K562 (cell line): ENCODE data around the gene NCOA6. TPM values are rescaled to one million over a fixed set of nuclear protein-coding genes. Genes with fewer than 3 reads are reported as not detected.

Source experiments
- ATAC-seq: fragments of 200-7000 bp; cut with Tn5 transposase; 3 replicates; pipeline ENCODE4 v1.9.1; 2020; ENCODE audit warnings: moderate library complexity
- BruUV-seq: library from RNA; stranded (reverse); fragments of 400-500 nt; replicated peaks from 2 replicates; lab custom pipeline; 2021; lab: Mats Ljungman, UMichigan
- CTCF ChIA-PET: fragments of 300-600 bp; formaldehyde crosslinking; extraction: SDS; loops from one replicate; lab custom pipeline; 2021; ENCODE audit warnings: low intra/inter-chr PET ratio; lab: Yijun Ruan, JAX
- POLR2A ChIA-PET: fragments of 300-600, 350-650 bp; sonication (Branson Sonifier 250); formaldehyde crosslinking; extraction: SDS; loops from one replicate; lab custom pipeline; 2021; ENCODE audit warnings: antibody characterized with exemption, inconsistent platforms; lab: Yijun Ruan, JAX
- DNase-seq, 4 experiments: peaks; one replicate each; pipeline versions ENCODE4 v3.0.0 to v3.0.0-alpha.2; 2011 to 2018; ENCODE audit warnings: low spot score in 3 of 4, mixed read lengths in 3 of 4; ENCODE audit errors: extremely low read depth in 1 of 4
- FAIRE-seq: peaks from 2 replicates; lab custom pipeline; 2011; peaks lifted over from hg19 to GRCh38; lab: Jason Lieb, UNC
- H2AFZ ChIP-seq: 2 replicates; pipeline ENCODE4 v1.6.0; 2011; ENCODE audit warnings: low read depth, low read length, control low read depth, inconsistent platforms
- H3K27ac ChIP-seq: fragments of 200-600 bp; 3 replicates; pipeline ENCODE4 v1.8.0; 2011; ENCODE audit warnings: low read depth, mild to moderate bottlenecking, control low read depth, inconsistent platforms, low read length, moderate library complexity, mixed read lengths; ENCODE audit errors: extremely low read depth
- H3K27me3 ChIP-seq, 2 experiments: fragments of 300-600 bp in 1 of 2; 2 replicates in 1 of 2; 3 replicates in 1 of 2; pipeline versions ENCODE4 v1.6.0 to v1.8.0; 2011; ENCODE audit warnings: inconsistent platforms in 2 of 2, low read length in 2 of 2, mild to moderate bottlenecking in 1 of 2, mixed read lengths in 1 of 2, moderate library complexity in 1 of 2; ENCODE audit not compliant: control insufficient read depth in 2 of 2, insufficient read depth in 2 of 2
- H3K36me3 ChIP-seq: fragments of 300-600 bp; 3 replicates; pipeline ENCODE4 v1.8.0; 2011; ENCODE audit warnings: mild to moderate bottlenecking, low read length, inconsistent platforms; ENCODE audit not compliant: control insufficient read depth, insufficient read depth
- H3K4me1 ChIP-seq, 2 experiments: fragments of 200-600 bp in 1 of 2; replicated peaks in 1 of 2; 2 replicates in 1 of 2; 3 replicates in 1 of 2; pipeline versions ENCODE4 v1.5.1 to v1.8.0; 2011; ENCODE audit warnings: inconsistent platforms in 2 of 2, low read length in 2 of 2, mild to moderate bottlenecking in 1 of 2, mixed read lengths in 1 of 2, moderate library complexity in 1 of 2; ENCODE audit not compliant: control insufficient read depth in 2 of 2, insufficient read depth in 2 of 2
- H3K4me2 ChIP-seq: 2 replicates; pipeline ENCODE4 v1.6.1; 2011; ENCODE audit warnings: low read length, control low read depth, inconsistent platforms, mixed read lengths; ENCODE audit not compliant: insufficient read depth
- H3K4me3 ChIP-seq: fragments of 200-600 bp; sonication (generic), shearing (Covaris generic); 2 replicates; pipeline ENCODE4 v1.5.1; 2016; ENCODE audit warnings: control low read depth, inconsistent platforms
- H3K79me2 ChIP-seq: fragments of 200-600 bp; 3 replicates; pipeline ENCODE4 v1.8.0; 2011; ENCODE audit warnings: low read length, inconsistent platforms; ENCODE audit not compliant: control insufficient read depth, insufficient read depth
- H3K9ac ChIP-seq, 2 experiments: 2 replicates each; pipeline versions ENCODE4 v1.6.0 to v1.6.1; 2011; ENCODE audit warnings: low read depth in 2 of 2, low read length in 2 of 2, control low read depth in 1 of 2, inconsistent platforms in 1 of 2, mild to moderate bottlenecking in 1 of 2, mixed read lengths in 1 of 2; ENCODE audit not compliant: insufficient read depth in 1 of 2
- H3K9me1 ChIP-seq: one replicate; pipeline ENCODE4 v1.6.0; 2011; ENCODE audit warnings: inconsistent platforms, mild to moderate bottlenecking, low read length, moderate library complexity; ENCODE audit not compliant: control insufficient read depth, insufficient read depth
- H3K9me3 ChIP-seq: replicated peaks from 2 replicates; pipeline ENCODE4 v1.5.1; 2011; ENCODE audit warnings: low read depth, low read length, inconsistent platforms; ENCODE audit not compliant: control insufficient read depth, insufficient read depth
- H4K20me1 ChIP-seq: replicated peaks from 2 replicates; pipeline ENCODE4 v1.6.1; 2011; ENCODE audit warnings: low read length, inconsistent platforms, mixed read lengths; ENCODE audit not compliant: control insufficient read depth, insufficient read depth
- ATF3 ChIP-seq, 2 experiments: fragments of 450-650 bp in 1 of 2; sonication (generic) in 1 of 2; formaldehyde crosslinking in 1 of 2; IDR thresholded peaks in 1 of 2; conservative IDR thresholded peaks in 1 of 2; 2 replicates each; pipeline versions ENCODE4 v1.6.1 to v1.8.1; 2016 to 2023; ENCODE audit warnings: mild to moderate bottlenecking in 2 of 2, moderate library complexity in 2 of 2, inconsistent platforms in 1 of 2, missing genetic modification reagents in 1 of 2
- BRD9 ChIP-seq: fragments of 450-650 bp; IDR thresholded peaks from 2 replicates; pipeline ENCODE4 v1.6.1; 2018; ENCODE audit warnings: low read depth; ENCODE audit not compliant: partially characterized antibody
- CEBPB ChIP-seq: fragments of 450-650 bp; IDR thresholded peaks from 2 replicates; pipeline ENCODE4 v1.6.1; 2016; ENCODE audit warnings: missing genetic modification characterization, missing compliant biosample characterization
- ETV5 ChIP-seq: sonication (generic); formaldehyde crosslinking; IDR thresholded peaks from 2 replicates; pipeline ENCODE4 v1.4.0; 2020; ENCODE audit warnings: low read depth, mild to moderate bottlenecking, missing genetic modification reagents
- NCOA1 ChIP-seq: fragments of 450-650 bp; IDR thresholded peaks from 2 replicates; pipeline ENCODE4 v1.6.1; 2016; ENCODE audit warnings: low read depth
- NR1H2 ChIP-seq: sonication (generic); formaldehyde crosslinking; IDR thresholded peaks from 2 replicates; pipeline ENCODE4 v1.4.0; 2020; ENCODE audit warnings: mild to moderate bottlenecking, missing genetic modification reagents
- POLR2B ChIP-seq: fragments of 450-650 bp; IDR thresholded peaks from 2 replicates; pipeline ENCODE4 v1.6.1; 2018; ENCODE audit warnings: low read depth; ENCODE audit not compliant: partially characterized antibody
- POLR2H ChIP-seq: IDR thresholded peaks from 2 replicates; pipeline ENCODE4 v1.6.1; 2016; ENCODE audit warnings: missing genetic modification characterization, low read depth, mild to moderate bottlenecking, control low read depth, missing compliant biosample characterization, moderate library complexity
- SOX6 ChIP-seq: fragments of 450-650 bp; IDR thresholded peaks from 2 replicates; pipeline ENCODE4 v1.6.1; 2014; ENCODE audit warnings: mild to moderate bottlenecking
- ZBTB26 ChIP-seq: fragments of 450-650 bp; formaldehyde crosslinking; IDR thresholded peaks from 2 replicates; pipeline ENCODE4 v1.4.0; 2022; ENCODE audit warnings: missing genetic modification characterization
- ZNF253 ChIP-seq: fragments of 250-450 bp; sonication (Bioruptor Pico); conservative IDR thresholded peaks from 2 replicates; pipeline ENCODE4 v1.6.1; 2021; ENCODE audit warnings: mild to moderate bottlenecking
- in situ Hi-C: fragments of 300-500 bp; cut with MboI; formaldehyde crosslinking; loops from 4 replicates; pipeline ENCODE4 v1.15.0; 2018; ENCODE audit warnings: inconsistent platforms, mixed read lengths
- intact Hi-C: fragments of 100-400 bp; cut with micrococcal nuclease; formaldehyde crosslinking; loops from 2 replicates; pipeline ENCODE4 v1.14.2; 2022
- polyA plus RNA-seq, 8 experiments: library from polyadenylated mRNA; depleted of rRNA in 4 of 8; stranded (reverse) in 5 of 8; unstranded in 3 of 8; fragments of >200 nt; fragmentation: Nextera tagmentation in 2 of 8; fragmentation: Illumina TruSeq in 1 of 8; extraction: Ambion mirVana in 2 of 8; extraction: Trizol in 1 of 8; gene quantifications; 2 replicates each; pipeline versions ENCODE4 v1.2.1 to v1.2.3, GENCODE V29; 2011 to 2014; ENCODE audit warnings: inconsistent platforms in 1 of 8, missing spikeins in 1 of 8
- total RNA-seq, 7 experiments: library from RNA; depleted of rRNA in 6 of 7; stranded (reverse); fragments of >200 nt in 6 of 7; fragmentation: Illumina TruSeq in 2 of 7; extraction: Trizol in 2 of 7; gene quantifications; 2 replicates each; pipeline versions ENCODE4 v1.2.1 to v1.2.3, GENCODE V29; 2011 to 2021; ENCODE audit warnings: low replicate concordance in 1 of 7
- TF ChIP-seq, protein P1 (sequence below): fragments of 250-450 bp; sonication (Bioruptor Pico); IDR thresholded peaks from 2 replicates; pipeline ENCODE4 v1.5.0; 2021
- TF ChIP-seq, protein P2 (sequence below): fragments of 450-650 bp; formaldehyde crosslinking; IDR thresholded peaks from 2 replicates; pipeline ENCODE4 v1.4.0; 2022; ENCODE audit warnings: mild to moderate bottlenecking, moderate library complexity

The NCOA6 gene
- total and polyA plus RNA-seq, 9 of the 15 experiments (the other 6 are each of a cell fraction or from before 2014, with no cell fraction given): 6.1 to 25.0 (median 9.5) TPM

DNA sequence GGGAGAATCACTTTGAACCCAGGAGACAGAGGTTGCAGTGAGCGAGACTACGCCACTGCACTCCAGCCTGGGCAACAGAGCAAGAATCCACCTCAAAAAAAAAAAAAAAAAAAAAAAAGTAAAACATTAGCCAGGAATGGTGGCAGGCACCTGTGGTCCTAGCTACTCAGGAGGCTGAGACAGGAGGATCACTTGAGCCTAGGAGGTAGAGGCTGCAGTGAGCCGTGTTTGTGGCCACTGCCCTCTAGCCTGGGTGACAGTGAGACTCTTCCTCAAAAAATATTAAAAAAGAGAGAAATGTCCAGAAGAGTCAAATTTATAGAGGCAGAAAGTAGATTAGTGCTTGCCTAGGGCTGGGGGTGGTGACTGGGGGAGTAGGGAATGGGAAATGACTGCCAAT is 141.8 kb downstream of the NCOA6 start (continued):
- TF ChIP-seq, protein P1, sequence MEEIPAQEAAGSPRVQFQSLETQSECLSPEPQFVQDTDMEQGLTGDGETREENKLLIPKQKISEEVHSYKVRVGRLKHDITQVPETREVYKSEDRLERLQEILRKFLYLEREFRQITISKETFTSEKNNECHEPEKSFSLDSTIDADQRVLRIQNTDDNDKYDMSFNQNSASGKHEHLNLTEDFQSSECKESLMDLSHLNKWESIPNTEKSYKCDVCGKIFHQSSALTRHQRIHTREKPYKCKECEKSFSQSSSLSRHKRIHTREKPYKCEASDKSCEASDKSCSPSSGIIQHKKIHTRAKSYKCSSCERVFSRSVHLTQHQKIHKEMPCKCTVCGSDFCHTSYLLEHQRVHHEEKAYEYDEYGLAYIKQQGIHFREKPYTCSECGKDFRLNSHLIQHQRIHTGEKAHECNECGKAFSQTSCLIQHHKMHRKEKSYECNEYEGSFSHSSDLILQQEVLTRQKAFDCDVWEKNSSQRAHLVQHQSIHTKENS (CRISPR knock-in tag): no peak

GRCh38 chr20:34680586-34681175 is 144.8 kb downstream of the NCOA6 start:
- H3K36me3 ChIP-seq: no peaks in the 10 kb centered on the region
- ChIA-PET CTCF (no interaction called here), POLR2A (interaction anchor here (0.6 to 1.1 kb wide), 2 partner anchors 9 to 10 kb away, joined by 3 to 4 read pairs; no protein-coding TSS in a partner anchor)
- H3K79me2 ChIP-seq: peaks cover 13% of the 10 kb centered on the region
- H3K9me1 ChIP-seq: no peaks in the 10 kb centered on the region
- 0 out of 2 replicates have a peak overlapping the region, but pooled peaks have one; percentile 7 for H2AFZ ChIP-seq
- FAIRE-seq: no peak
- H4K20me1 ChIP-seq: no peaks in the 10 kb centered on the region
- no peaks in the 10 kb centered on the region for H3K27me3 ChIP-seq
- intact Hi-C loops: no loop called here
- DNase-seq: no peak
- no peak overlapping the region for H3K4me2 ChIP-seq
- H3K9ac ChIP-seq: 0 out of 4 replicates have a peak overlapping the region, but pooled peaks of 1 of the 2 experiments have one; percentile 8
- no peak overlapping the region for H3K4me3 ChIP-seq
- peak overlapping the region; percentile 13; the same call in 2 of the 3 replicates for H3K27ac ChIP-seq
- in situ Hi-C loops: no loop called here
- no peak for ATAC-seq
- peaks cover 5 to 10% of the 10 kb centered on the region in 2 experiments; a peak in 4 of 5 replicates for H3K4me1 ChIP-seq
- H3K9me3 ChIP-seq: no peaks in the 10 kb centered on the region
- no TSS peak for BruUV-seq
- TF ChIP-seq ETV5 (CRISPR knock-in tag) (no peak), BRD9 (no peak), POLR2B (no peak), NR1H2 (CRISPR knock-in tag) (no peak), SOX6 (peak; percentile 72), ZNF253 (CRISPR knock-in tag) (no peak), CEBPB (tag) (peak; percentile 98), POLR2H (tag) (peak; percentile 53; the same call in 1 of the 2 replicates), NCOA1 (0 out of 2 replicates have a peak, but pooled peaks have one; percentile 42), ATF3 (IDR thresholded peaks at IDR 0.05) (peak; percentile 99), ATF3 (CRISPR knock-in tag; conservative IDR thresholded peaks at IDR 0.05) (no peak), ZBTB26 (CRISPR knock-in tag) (no peak)
- TF ChIP-seq, protein P2, sequence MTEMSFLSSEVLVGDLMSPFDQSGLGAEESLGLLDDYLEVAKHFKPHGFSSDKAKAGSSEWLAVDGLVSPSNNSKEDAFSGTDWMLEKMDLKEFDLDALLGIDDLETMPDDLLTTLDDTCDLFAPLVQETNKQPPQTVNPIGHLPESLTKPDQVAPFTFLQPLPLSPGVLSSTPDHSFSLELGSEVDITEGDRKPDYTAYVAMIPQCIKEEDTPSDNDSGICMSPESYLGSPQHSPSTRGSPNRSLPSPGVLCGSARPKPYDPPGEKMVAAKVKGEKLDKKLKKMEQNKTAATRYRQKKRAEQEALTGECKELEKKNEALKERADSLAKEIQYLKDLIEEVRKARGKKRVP (CRISPR knock-in tag): peak; percentile 92
